Neural crest cell (in vitro differentiated cells): ENCODE measurements around the gene ICOS. TPM values are rescaled to one million over a fixed set of nuclear protein-coding genes. Genes with fewer than 3 reads are reported as not detected.

Source experiments
- DNase-seq: peaks from one replicate; pipeline ENCODE4 v3.0.0; 2021; ENCODE audit warnings: low read depth, mixed read lengths, low spot score
- H3K27ac Mint-ChIP-seq: one replicate; pipeline ENCODE4 v1.8.0; 2021; ENCODE audit warnings: mild to moderate bottlenecking, mixed read lengths; ENCODE audit not compliant: unreplicated experiment
- H3K27me3 Mint-ChIP-seq: 2 replicates; pipeline ENCODE4 v1.8.0; 2021; ENCODE audit warnings: low read depth, mild to moderate bottlenecking, mixed read lengths
- H3K36me3 Mint-ChIP-seq: 2 replicates; pipeline ENCODE4 v1.8.0; 2021; ENCODE audit warnings: low read depth, mild to moderate bottlenecking, mixed read lengths
- H3K4me1 Mint-ChIP-seq: 2 replicates; pipeline ENCODE4 v1.8.0; 2021; ENCODE audit warnings: mixed read lengths
- H3K4me3 Mint-ChIP-seq: one replicate; pipeline ENCODE4 v1.8.0; 2021; ENCODE audit warnings: mild to moderate bottlenecking, mixed read lengths
- H3K9me3 Mint-ChIP-seq: 2 replicates; pipeline ENCODE4 v1.8.0; 2021; ENCODE audit warnings: mixed read lengths
- CTCF ChIP-seq: fragments of 200-600 bp; sonication (generic); conservative IDR thresholded peaks from 2 replicates; pipeline ENCODE4 v1.5.0; 2021; ENCODE audit warnings: antibody characterized with exemption, mild to moderate bottlenecking
- total RNA-seq: library from RNA; stranded (reverse); gene quantifications from 2 replicates; pipeline ENCODE4 v1.2.1, GENCODE V29; 2021

The ICOS gene
- total RNA-seq, 1 donor from 2014 or later, result not detected

- Mint-ChIP-seq H3K27me3 (no peaks in the 10 kb centered on the region), H3K4me1 (peaks cover 15% of the 10 kb centered on the region), H3K4me3 (no peak overlapping the region), H3K36me3 (no peaks in the 10 kb centered on the region), H3K27ac (no peak overlapping the region), H3K9me3 (peaks cover 5% of the 10 kb centered on the region)
- TF ChIP-seq CTCF, result no peak
- DNase-seq, result no peak
Observed at GRCh38 chr2:204010628-204011560, 74.3 kb downstream of the ICOS start.

Other genes with a start within 250 kb of the ICOS start
- not detected in 2 replicates for gene CD28, start 230.1 kb upstream of the ICOS start, total RNA-seq
- gene CTLA4, start 69.0 kb upstream of the ICOS start, total RNA-seq, result 0.65 and 1.3 TPM in 2 replicates